MCF 10A (cell line): ENCODE results near the gene PROKR1. TPM values are rescaled to one million over a fixed set of nuclear protein-coding genes. Genes with fewer than 3 reads are reported as not detected.
"Not testable (repeated sequence)": the region's sequence is repeated elsewhere in the genome, so short reads cannot be mapped to it uniquely, and the experiment has no call there.

Experiments used
- BruUV-seq: library from RNA; stranded (reverse); fragments of 400-500 nt; replicated peaks from 2 replicates; lab custom pipeline; 2021; lab: Mats Ljungman, UMichigan
- CTCF ChIA-PET: fragments of 300-600 bp; sonication (Branson Sonifier 250); formaldehyde crosslinking; extraction: SDS; loops from one replicate; lab custom pipeline; 2021; ENCODE audit warnings: antibody characterized with exemption, inconsistent platforms; lab: Yijun Ruan, JAX
- POLR2A ChIA-PET: fragments of 300-600, 350-650 bp; sonication (Branson Sonifier 250); formaldehyde crosslinking; extraction: SDS; loops from one replicate; lab custom pipeline; 2020; ENCODE audit warnings: antibody characterized with exemption, inconsistent platforms; lab: Yijun Ruan, JAX
- DNase-seq: peaks from one replicate; pipeline ENCODE4 v3.0.0-alpha.2; 2018; ENCODE audit not compliant: unreplicated experiment
- H3K27ac Mint-ChIP-seq: one replicate; pipeline ENCODE4 v1.8.0; 2022; ENCODE audit warnings: mild to moderate bottlenecking, low read depth, mixed read lengths; ENCODE audit not compliant: unreplicated experiment
- H3K27me3 Mint-ChIP-seq: one replicate; pipeline ENCODE4 v1.8.0; 2022; ENCODE audit warnings: mixed read lengths; ENCODE audit not compliant: insufficient read depth, unreplicated experiment
- H3K36me3 Mint-ChIP-seq: one replicate; pipeline ENCODE4 v1.8.0; 2022; ENCODE audit warnings: mild to moderate bottlenecking, moderate library complexity, mixed read lengths; ENCODE audit not compliant: insufficient read depth, unreplicated experiment
- H3K4me1 Mint-ChIP-seq: one replicate; pipeline ENCODE4 v1.8.0; 2022; ENCODE audit warnings: mixed read lengths; ENCODE audit not compliant: insufficient read depth, unreplicated experiment
- H3K4me3 Mint-ChIP-seq: one replicate; pipeline ENCODE4 v1.8.0; 2022; ENCODE audit warnings: mild to moderate bottlenecking, moderate library complexity, mixed read lengths; ENCODE audit not compliant: unreplicated experiment
- H3K9me3 Mint-ChIP-seq: one replicate; pipeline ENCODE4 v1.8.0; 2022; ENCODE audit warnings: mixed read lengths; ENCODE audit not compliant: unreplicated experiment
- CTCF ChIP-seq: fragments of 200-600 bp; IDR thresholded peaks from one replicate; pipeline ENCODE4 v1.8.0; 2022; ENCODE audit warnings: antibody characterized with exemption, mild to moderate bottlenecking; ENCODE audit not compliant: unreplicated experiment
- intact Hi-C: fragments of 100-400 bp; cut with micrococcal nuclease; formaldehyde crosslinking; loops from 2 replicates; pipeline ENCODE4 v1.14.1; 2022
- total RNA-seq: library from RNA; stranded (reverse); gene quantifications from 2 replicates; pipeline ENCODE4 v1.2.3, GENCODE V29; 2022

Gene PROKR1
- total RNA-seq, 1 experiment from 2014 or later: not detected

- H3K27me3 Mint-ChIP-seq: peaks cover 33% of the 10 kb centered on the region
- H3K4me1 Mint-ChIP-seq: no peaks in the 10 kb centered on the region
- DNase-seq: no peak
- CTCF ChIA-PET: no interaction called here
- BruUV-seq: no TSS peak
- no peak overlapping the region for H3K27ac Mint-ChIP-seq
- intact Hi-C loops: no loop called here
- H3K36me3 Mint-ChIP-seq: no peaks in the 10 kb centered on the region
- H3K4me3 Mint-ChIP-seq: no peak overlapping the region
- no peaks in the 10 kb centered on the region for H3K9me3 Mint-ChIP-seq
- POLR2A ChIA-PET: no interaction called here
- no peak for TF ChIP-seq CTCF
Observed at GRCh38 chr2:68671961-68672360, 28.6 kb downstream of the PROKR1 start.

- TF ChIP-seq CTCF: no peak
- CTCF ChIA-PET: interaction anchor here (0.6 kb wide), 1 partner anchor 79 kb away, joined by 3 read pairs; no protein-coding TSS in a partner anchor
- intact Hi-C loops: no loop called here
- no peak for DNase-seq
- Mint-ChIP-seq H3K27ac (no peak overlapping the region), H3K27me3 (peaks cover 33% of the 10 kb centered on the region), H3K4me1 (no peaks in the 10 kb centered on the region), H3K4me3 (no peak overlapping the region), H3K9me3 (no peaks in the 10 kb centered on the region), H3K36me3 (no peaks in the 10 kb centered on the region)
- no TSS peak for BruUV-seq
- POLR2A ChIA-PET: no interaction called here
Observed at GRCh38 chr2:68673631-68674030, 30.3 kb downstream of the PROKR1 start.

- Mint-ChIP-seq H3K36me3 (no peaks in the 10 kb centered on the region), H3K4me3 (no peak overlapping the region), H3K27me3 (peaks cover 33% of the 10 kb centered on the region), H3K4me1 (no peaks in the 10 kb centered on the region), H3K27ac (no peak overlapping the region), H3K9me3 (peaks cover 2% of the 10 kb centered on the region)
- intact Hi-C loops: no loop called here
- DNase-seq: no peak
- TF ChIP-seq CTCF: no peak
- POLR2A ChIA-PET: no interaction called here
- CTCF ChIA-PET: no interaction called here
- no TSS peak for BruUV-seq
Observed at GRCh38 chr2:68675470-68675869, 32.1 kb downstream of the PROKR1 start.

GRCh38 chr2:68677837-68678236 lies 34.5 kb downstream of the PROKR1 start:
- H3K4me1 Mint-ChIP-seq, DNase-seq, BruUV-seq, H3K36me3 Mint-ChIP-seq, CTCF ChIA-PET, H3K27ac Mint-ChIP-seq, intact Hi-C loops, H3K4me3 Mint-ChIP-seq, POLR2A ChIA-PET: not testable (repeated sequence)
- H3K27me3 Mint-ChIP-seq: peaks cover 33% of the 10 kb centered on the region
- H3K9me3 Mint-ChIP-seq: peaks cover 11% of the 10 kb centered on the region

GRCh38 chr2:68679166-68679916 lies 36.0 kb downstream of the PROKR1 start:
- BruUV-seq, H3K36me3 Mint-ChIP-seq, POLR2A ChIA-PET, H3K27ac Mint-ChIP-seq, H3K4me3 Mint-ChIP-seq, H3K4me1 Mint-ChIP-seq, intact Hi-C loops, DNase-seq, CTCF ChIA-PET: not testable (repeated sequence)
- H3K9me3 Mint-ChIP-seq: peaks cover 11% of the 10 kb centered on the region
- peaks cover 18% of the 10 kb centered on the region for H3K27me3 Mint-ChIP-seq

- H3K4me3 Mint-ChIP-seq, POLR2A ChIA-PET, H3K4me1 Mint-ChIP-seq, H3K36me3 Mint-ChIP-seq, DNase-seq, BruUV-seq, H3K27ac Mint-ChIP-seq, intact Hi-C loops: not testable (repeated sequence)
- CTCF ChIA-PET: interaction anchor here (0.7 to 1.0 kb wide), 2 partner anchors 84 to 121 kb away, joined by 3 read pairs; no protein-coding TSS in a partner anchor
- Mint-ChIP-seq H3K27me3 (peaks cover 14% of the 10 kb centered on the region), H3K9me3 (peaks cover 11% of the 10 kb centered on the region)
Observed at GRCh38 chr2:68679917-68680267, 36.5 kb downstream of the PROKR1 start.
